GM12874 (cell line): ENCODE results near the gene TXLNG.

Experiments used
- CTCF ChIP-seq: IDR thresholded peaks from 2 replicates; pipeline ENCODE4 v1.5.1; 2011; ENCODE audit warnings: low read depth, mild to moderate bottlenecking, control low read depth, low read length, moderate library complexity; ENCODE audit not compliant: insufficient read depth

The TXLNG gene

GRCh38 chrX:16814597-16814996, 28.3 kb downstream of the TXLNG start:
- TF ChIP-seq CTCF: no peak

- TF ChIP-seq CTCF: no peak
Observed at GRCh38 chrX:16819634-16820033, 33.4 kb downstream of the TXLNG start.

GRCh38 chrX:16822723-16823122, 36.5 kb downstream of the TXLNG start:
- no peak for TF ChIP-seq CTCF

- no peak for TF ChIP-seq CTCF
Observed at GRCh38 chrX:16825264-16826035, 39.2 kb downstream of the TXLNG start.

GRCh38 chrX:16826207-16826606, 39.9 kb downstream of the TXLNG start:
- TF ChIP-seq CTCF: peak; percentile 16; the same call in 1 of the 2 replicates

GRCh38 chrX:16827225-16827624, 41.0 kb downstream of the TXLNG start:
- TF ChIP-seq CTCF: no peak

GRCh38 chrX:16828124-16828908, 42.0 kb downstream of the TXLNG start:
- TF ChIP-seq CTCF: no peak
